ENCODE data around the gene CYB5RL.

DNA sequence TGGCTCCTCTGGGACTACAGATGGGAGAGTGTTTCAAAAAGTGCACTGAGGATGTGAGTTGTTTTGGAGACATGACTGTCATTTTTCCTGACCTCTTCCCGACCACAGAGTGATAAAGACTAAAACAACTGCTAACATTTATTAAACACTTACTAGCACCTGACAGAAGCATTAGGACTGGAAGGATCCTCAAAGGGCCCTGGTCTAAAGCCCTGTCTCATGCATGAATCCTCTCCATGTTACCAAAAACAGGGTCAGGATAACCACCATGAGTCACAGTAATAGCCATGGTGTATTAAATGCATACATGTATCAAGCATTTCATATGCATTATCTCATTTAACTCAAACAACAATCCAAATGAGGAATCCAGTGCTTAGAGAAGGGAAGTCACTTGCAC is 11.5 kb downstream of the CYB5RL start:
- TF ChIP-seq, protein P1, sequence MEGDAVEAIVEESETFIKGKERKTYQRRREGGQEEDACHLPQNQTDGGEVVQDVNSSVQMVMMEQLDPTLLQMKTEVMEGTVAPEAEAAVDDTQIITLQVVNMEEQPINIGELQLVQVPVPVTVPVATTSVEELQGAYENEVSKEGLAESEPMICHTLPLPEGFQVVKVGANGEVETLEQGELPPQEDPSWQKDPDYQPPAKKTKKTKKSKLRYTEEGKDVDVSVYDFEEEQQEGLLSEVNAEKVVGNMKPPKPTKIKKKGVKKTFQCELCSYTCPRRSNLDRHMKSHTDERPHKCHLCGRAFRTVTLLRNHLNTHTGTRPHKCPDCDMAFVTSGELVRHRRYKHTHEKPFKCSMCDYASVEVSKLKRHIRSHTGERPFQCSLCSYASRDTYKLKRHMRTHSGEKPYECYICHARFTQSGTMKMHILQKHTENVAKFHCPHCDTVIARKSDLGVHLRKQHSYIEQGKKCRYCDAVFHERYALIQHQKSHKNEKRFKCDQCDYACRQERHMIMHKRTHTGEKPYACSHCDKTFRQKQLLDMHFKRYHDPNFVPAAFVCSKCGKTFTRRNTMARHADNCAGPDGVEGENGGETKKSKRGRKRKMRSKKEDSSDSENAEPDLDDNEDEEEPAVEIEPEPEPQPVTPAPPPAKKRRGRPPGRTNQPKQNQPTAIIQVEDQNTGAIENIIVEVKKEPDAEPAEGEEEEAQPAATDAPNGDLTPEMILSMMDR (IDR thresholded peaks at IDR 0.05) = no peak
- no peak for TF ChIP-seq ZFX (IDR thresholded peaks at IDR 0.05; ENCODE audit: borderline replicate concordance)

All from 22Rv1 (cell line).